ENCODE results near the gene FAM114A2. TPM values are rescaled to one million over a fixed set of nuclear protein-coding genes. Genes with fewer than 3 reads are reported as not detected.
"Not testable (repeated sequence)": the region's sequence is repeated elsewhere in the genome, so short reads cannot be mapped to it uniquely, and the experiment has no call there.

FAM114A2 gene
- total RNA-seq, 2 donors from 2014 or later, result 31.8 to 33.7 TPM

DNA sequence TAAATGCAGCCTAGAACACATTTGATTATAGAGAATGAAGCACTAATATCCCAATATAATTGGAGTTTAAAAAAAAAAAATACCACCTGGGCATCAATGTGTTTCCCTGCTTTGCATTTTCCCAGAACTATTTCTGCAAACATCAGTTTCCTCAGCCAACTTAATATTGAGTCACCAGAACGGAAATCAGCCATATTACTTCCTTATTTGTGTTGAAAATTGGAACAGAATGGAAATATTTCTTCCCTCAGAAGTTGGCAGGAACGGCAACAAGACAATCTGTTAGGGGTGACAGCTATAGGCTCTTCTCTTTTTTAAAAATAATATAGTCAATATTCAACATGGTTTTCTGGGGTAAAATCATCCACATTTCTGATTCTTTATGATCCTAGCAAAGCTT, 4.1 kb upstream of the FAM114A2 start:
- ATAC-seq (replicated peaks in 1 of 2) (no peak), DNase-seq (no peak)
- H3K36me3 Mint-ChIP-seq (ENCODE audit: insufficient read depth in 2 of 2), result peaks cover 6 to 8% of the 10 kb centered on the region in 2 donors
- H3K27ac Mint-ChIP-seq, result no peak overlapping the region
- peaks cover 55% of the 10 kb centered on the region for H3K4me1 Mint-ChIP-seq (ENCODE audit: low read depth)
- H3K9me3 Mint-ChIP-seq, result no peaks in the 10 kb centered on the region
- no peaks in the 10 kb centered on the region for H3K27me3 Mint-ChIP-seq (ENCODE audit: low read depth)
- no peak overlapping the region for H3K4me3 Mint-ChIP-seq

DNA sequence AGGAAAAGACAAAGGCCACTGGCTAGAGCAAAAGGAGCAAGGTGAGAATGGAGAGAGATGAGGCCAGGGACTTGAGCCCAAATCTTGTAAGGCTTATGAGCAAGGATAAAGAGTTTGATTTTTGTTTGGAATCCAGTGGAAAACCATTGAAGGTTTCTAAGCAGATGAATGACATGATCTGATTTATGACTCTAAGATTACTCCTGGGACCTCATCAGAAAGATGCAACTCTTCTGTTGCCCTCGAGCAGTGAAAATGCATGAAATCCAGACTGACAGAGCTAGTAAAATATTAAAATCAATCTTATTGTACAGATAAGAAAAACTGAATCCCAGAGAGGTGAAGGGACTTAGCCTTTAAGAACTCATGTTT, 734 bp upstream of the FAM114A2 start:
- Mint-ChIP-seq H3K4me1 (ENCODE audit: low read depth) (peaks cover 38% of the 10 kb centered on the region), H3K27ac (peak overlapping the region; percentile 98), H3K9me3 (no peaks in the 10 kb centered on the region), H3K4me3 (peak overlapping the region; percentile 92 to 96), H3K27me3 (ENCODE audit: low read depth) (no peaks in the 10 kb centered on the region), H3K36me3 (ENCODE audit: insufficient read depth in 2 of 2) (peaks cover 6 to 8% of the 10 kb centered on the region in 2 donors)
- no peak for DNase-seq
- ATAC-seq (replicated peaks in 1 of 2), result no peak

DNA sequence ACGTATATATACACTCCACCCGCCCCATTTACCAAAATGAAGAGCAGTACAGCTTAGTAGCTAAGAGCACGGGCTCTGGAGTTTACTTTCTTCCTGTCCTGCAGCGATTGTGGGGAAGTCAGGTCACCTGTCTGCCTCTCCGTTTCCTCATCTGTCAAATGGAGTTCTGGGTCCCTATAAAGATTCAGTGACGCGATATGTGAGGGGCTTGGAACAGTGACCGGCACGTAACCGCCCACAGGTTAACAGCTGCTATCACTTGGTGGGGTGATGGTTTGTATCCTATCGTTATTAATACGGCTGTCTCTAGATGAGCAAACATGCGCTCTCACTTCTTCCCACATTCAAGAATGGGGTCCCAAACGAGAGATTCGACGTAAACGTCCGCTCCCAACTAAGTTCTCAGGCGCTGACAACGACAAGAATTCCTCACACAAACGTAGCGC, 426 bp downstream of the FAM114A2 start:
- peaks cover 29% of the 10 kb centered on the region for H3K4me1 Mint-ChIP-seq (ENCODE audit: low read depth)
- peak overlapping the region; percentile 92 to 96 for H3K4me3 Mint-ChIP-seq
- H3K9me3 Mint-ChIP-seq, result no peaks in the 10 kb centered on the region
- H3K27ac Mint-ChIP-seq, result peak overlapping the region; percentile 98
- ATAC-seq (replicated peaks in 1 of 2), result peak; percentile 48 to 63
- H3K27me3 Mint-ChIP-seq (ENCODE audit: low read depth), result no peaks in the 10 kb centered on the region
- DNase-seq, result no peak
- peaks cover 6 to 8% of the 10 kb centered on the region in 2 donors for H3K36me3 Mint-ChIP-seq (ENCODE audit: insufficient read depth in 2 of 2)

DNA sequence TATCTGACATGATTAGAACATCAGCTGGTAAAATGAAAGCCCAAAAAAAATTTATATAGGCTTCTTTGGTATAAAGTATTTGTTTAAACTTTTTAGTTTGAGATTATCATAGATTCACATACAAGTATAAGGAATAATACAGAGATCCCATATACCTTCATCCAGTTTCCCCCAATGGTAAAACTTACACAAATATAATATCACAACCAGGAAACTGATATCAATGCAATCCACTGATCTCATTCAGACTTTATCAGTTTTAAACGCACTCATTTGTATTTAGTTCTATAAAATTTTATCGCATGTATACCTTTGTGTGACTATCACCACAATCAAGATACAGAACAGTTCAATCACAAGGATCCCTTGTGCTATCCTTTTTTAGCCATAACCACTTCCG, 3.8 kb downstream of the FAM114A2 start:
- no peak for ATAC-seq (replicated peaks in 1 of 2)
- H3K27me3 Mint-ChIP-seq (ENCODE audit: low read depth), result no peaks in the 10 kb centered on the region
- no peaks in the 10 kb centered on the region for H3K9me3 Mint-ChIP-seq
- no peak overlapping the region for H3K27ac Mint-ChIP-seq
- DNase-seq, result no peak
- H3K4me3 Mint-ChIP-seq, result no peak overlapping the region
- peaks cover 18% of the 10 kb centered on the region for H3K4me1 Mint-ChIP-seq (ENCODE audit: low read depth)
- peaks cover 6 to 10% of the 10 kb centered on the region in 2 donors for H3K36me3 Mint-ChIP-seq (ENCODE audit: insufficient read depth in 2 of 2)

DNA sequence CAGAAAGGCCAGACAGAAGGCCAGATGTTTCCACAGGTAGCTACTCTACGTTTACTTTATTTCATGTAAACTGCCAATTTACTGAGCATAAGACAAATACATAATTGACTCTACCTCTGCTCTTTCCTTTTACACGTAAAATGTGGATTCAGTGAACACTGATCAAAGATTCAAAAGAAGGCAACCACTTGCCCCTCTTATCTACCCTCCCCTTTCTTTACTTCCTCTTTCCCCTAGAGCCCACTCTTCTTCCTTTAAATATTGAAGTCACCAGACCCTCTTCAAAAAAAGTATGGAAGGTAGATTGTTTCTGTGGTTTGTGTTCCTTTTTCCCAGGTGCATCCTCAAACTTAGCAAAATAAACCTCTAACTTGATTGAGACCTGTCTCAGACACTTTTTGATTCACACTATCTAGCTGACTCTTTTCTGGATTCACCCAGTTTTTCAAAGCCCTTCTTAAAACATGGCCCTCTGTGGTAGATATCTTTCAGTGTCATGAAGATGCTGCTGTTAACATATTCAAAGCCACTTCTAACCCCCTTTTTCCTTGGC, 6.7 kb downstream of the FAM114A2 start:
- H3K36me3 Mint-ChIP-seq (ENCODE audit: insufficient read depth in 2 of 2), result peaks cover 2% of the 10 kb centered on the region in 2 donors
- H3K27ac Mint-ChIP-seq, result no peak overlapping the region
- no peak for ATAC-seq (replicated peaks in 1 of 2)

DNA sequence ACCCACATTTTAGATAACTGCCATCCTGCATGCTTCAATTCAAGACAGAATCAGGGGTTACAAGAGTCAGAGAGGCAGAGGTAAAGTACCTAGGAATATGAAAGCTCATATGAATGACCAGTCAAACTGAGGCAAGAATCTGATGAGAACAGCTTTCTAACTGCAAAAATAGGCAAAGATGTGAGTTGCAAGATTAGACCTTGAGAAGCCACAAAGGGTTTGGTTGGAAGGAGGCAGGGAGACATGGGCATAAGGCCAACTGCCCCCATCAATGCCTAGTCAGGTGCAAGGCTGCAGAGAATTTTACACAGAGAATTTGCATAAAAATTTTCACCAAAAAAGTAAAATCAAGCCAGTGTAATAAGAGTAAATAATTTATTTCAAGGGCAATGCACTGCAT, 12.8 kb downstream of the FAM114A2 start:
- DNase-seq, result no peak
- Mint-ChIP-seq H3K27ac (no peak overlapping the region), H3K36me3 (ENCODE audit: insufficient read depth in 2 of 2) (peaks cover 7 to 8% of the 10 kb centered on the region in 2 donors), H3K27me3 (ENCODE audit: low read depth) (no peaks in the 10 kb centered on the region), H3K4me1 (ENCODE audit: low read depth) (no peaks in the 10 kb centered on the region), H3K9me3 (no peaks in the 10 kb centered on the region), H3K4me3 (no peak overlapping the region)
- no peak for ATAC-seq (replicated peaks in 1 of 2)

More for the DNA sequence above, 6.7 kb downstream of the FAM114A2 start:
- H3K4me1 Mint-ChIP-seq (ENCODE audit: low read depth), result peaks cover 3% of the 10 kb centered on the region
- H3K4me3 Mint-ChIP-seq, result no peak overlapping the region
- DNase-seq, result no peak
- H3K9me3 Mint-ChIP-seq, result no peaks in the 10 kb centered on the region
- H3K27me3 Mint-ChIP-seq (ENCODE audit: low read depth), result no peaks in the 10 kb centered on the region

DNA sequence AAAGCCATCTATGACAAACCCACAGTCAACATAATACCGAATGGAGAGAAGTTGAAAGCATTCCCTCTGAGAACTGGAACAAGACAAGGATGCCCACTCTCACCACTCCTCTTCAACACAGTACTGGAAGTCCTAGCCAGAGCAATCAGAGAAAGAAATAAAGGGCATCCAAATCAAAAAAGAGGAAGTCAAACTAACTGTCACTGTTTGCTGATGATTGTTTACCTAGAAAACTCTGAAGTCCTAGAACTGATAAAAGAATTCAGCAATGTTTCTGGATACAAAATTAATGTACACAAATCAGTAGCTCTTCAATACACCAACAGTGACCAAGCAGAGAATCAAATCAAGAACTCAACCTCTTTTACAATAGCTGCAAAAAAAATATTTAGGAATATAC, 19.8 kb downstream of the FAM114A2 start:
- H3K27me3 Mint-ChIP-seq (ENCODE audit: low read depth); H3K4me3 Mint-ChIP-seq; DNase-seq; H3K9me3 Mint-ChIP-seq; ATAC-seq (replicated peaks in 1 of 2); H3K4me1 Mint-ChIP-seq (ENCODE audit: low read depth); H3K27ac Mint-ChIP-seq: not testable (repeated sequence)
- H3K36me3 Mint-ChIP-seq (ENCODE audit: insufficient read depth in 2 of 2), result peaks cover 24 to 42% of the 10 kb centered on the region in 2 donors

DNA sequence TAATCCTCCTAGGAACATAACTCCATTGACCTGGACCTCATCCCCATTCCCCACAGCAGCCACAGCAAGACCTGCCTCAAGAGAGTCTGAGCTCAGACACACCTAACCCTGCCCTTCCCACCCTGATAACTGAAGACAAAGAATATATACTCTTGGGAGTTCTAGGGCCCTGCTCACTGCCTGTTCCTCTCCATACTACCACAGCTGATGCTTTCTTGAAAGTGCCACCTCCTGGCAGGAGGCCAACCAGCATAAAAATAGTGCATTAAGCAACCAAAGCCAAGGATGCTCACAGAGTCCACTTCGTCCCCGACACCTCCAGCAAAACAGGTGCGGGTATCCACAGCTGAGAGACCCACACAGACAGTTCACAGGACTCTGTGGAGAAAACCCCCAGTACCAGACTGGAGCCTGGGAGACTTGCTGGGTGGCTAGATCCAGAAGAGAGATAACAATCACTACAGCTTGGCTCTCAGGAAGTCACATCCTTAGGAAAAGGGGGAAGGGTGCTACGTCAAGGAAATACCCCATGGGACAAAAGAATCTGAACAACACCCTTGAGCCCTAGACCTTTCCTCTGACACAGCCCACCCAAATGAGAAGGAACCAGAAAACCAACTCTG, 23.5 kb downstream of the FAM114A2 start:
- no peak overlapping the region for H3K27ac Mint-ChIP-seq
- ATAC-seq (replicated peaks in 1 of 2) (no peak), DNase-seq (no peak)
- no peaks in the 10 kb centered on the region for H3K27me3 Mint-ChIP-seq (ENCODE audit: low read depth)
- no peak overlapping the region for H3K4me3 Mint-ChIP-seq
- H3K36me3 Mint-ChIP-seq (ENCODE audit: insufficient read depth in 2 of 2), result peaks cover 21 to 30% of the 10 kb centered on the region in 2 donors
- H3K4me1 Mint-ChIP-seq (ENCODE audit: low read depth), result no peaks in the 10 kb centered on the region
- peaks cover 0 to 4% of the 10 kb centered on the region in 2 donors for H3K9me3 Mint-ChIP-seq

DNA sequence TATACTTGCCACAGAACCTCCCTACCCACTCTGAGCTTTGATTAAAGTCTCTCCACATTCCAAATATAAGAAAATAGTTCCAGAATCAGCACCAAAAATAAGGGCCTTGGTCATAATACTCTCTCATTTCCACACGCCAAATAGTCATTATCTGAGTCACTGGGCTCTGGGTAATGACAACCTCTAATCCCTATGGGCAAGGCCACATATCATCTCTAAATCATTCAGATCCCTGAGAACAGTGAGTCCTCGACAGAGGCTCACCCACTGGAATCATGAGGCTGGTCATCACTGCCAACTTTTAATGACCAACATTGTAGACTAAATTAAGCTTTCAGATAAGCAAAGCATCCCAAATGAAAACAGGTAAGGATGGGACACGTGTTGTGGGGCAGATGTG, 28.1 kb downstream of the FAM114A2 start:
- DNase-seq (no peak), ATAC-seq (replicated peaks in 1 of 2) (no peak)
- Mint-ChIP-seq H3K27me3 (ENCODE audit: low read depth) (no peaks in the 10 kb centered on the region), H3K4me1 (ENCODE audit: low read depth) (no peaks in the 10 kb centered on the region), H3K36me3 (ENCODE audit: insufficient read depth in 2 of 2) (peaks cover 7 to 8% of the 10 kb centered on the region in 2 donors), H3K4me3 (no peak overlapping the region), H3K9me3 (no peaks in the 10 kb centered on the region), H3K27ac (no peak overlapping the region)

DNA sequence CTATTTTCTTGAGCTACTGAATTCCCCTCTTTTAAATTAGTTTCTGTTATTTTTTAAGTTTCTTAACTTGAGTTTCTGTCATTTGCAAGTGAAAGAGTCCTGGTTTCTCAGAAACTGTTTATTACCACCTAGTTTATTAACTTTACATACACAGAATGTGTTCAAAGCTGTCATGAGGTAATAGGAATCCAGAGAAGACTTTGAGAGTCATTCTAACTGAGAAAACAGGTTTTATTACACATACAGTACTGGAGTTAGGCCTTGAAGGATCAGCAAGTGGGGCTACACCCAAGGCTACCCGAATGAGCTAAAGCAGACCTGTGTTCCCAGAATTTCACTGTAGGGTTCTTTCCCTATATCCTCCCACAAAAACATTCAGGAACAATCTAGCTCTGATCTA, 33.1 kb downstream of the FAM114A2 start:
- no peak for ATAC-seq (replicated peaks in 1 of 2)
- Mint-ChIP-seq H3K27me3 (ENCODE audit: low read depth) (no peaks in the 10 kb centered on the region), H3K4me3 (no peak overlapping the region), H3K4me1 (ENCODE audit: low read depth) (no peaks in the 10 kb centered on the region), H3K36me3 (ENCODE audit: insufficient read depth in 2 of 2) (peaks cover 0 to 4% of the 10 kb centered on the region in 2 donors), H3K27ac (no peak overlapping the region), H3K9me3 (no peaks in the 10 kb centered on the region)
- no peak for DNase-seq

DNA sequence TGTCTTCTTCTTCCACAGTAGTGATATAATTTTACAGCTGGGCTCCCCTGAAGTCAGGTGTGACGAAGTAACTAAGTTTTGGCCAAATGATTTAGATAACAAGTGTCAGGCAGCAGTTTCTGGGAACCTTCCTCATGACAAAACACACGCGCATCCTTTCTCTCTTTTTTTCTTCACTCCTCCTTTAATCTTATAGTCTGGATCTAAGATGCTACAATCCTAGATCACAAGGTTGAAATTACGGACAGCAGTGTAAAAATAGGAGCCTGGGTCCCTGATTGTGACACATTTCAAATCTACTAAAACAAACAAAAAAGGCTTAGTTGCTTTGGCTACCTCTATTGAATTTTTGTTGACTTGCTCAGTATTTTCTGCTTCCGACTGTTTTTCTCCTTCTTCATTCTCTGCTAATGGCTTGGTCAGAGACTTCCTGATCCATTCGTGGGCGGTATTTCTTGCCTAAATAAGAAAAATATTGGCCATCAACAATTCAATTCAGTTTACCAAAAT, 36.1 kb downstream of the FAM114A2 start:
- ATAC-seq (replicated peaks in 1 of 2) (no peak), DNase-seq (no peak)
- Mint-ChIP-seq H3K4me3 (no peak overlapping the region), H3K9me3 (no peaks in the 10 kb centered on the region), H3K4me1 (ENCODE audit: low read depth) (no peaks in the 10 kb centered on the region), H3K36me3 (ENCODE audit: insufficient read depth in 2 of 2) (peaks cover 5 to 13% of the 10 kb centered on the region in 2 donors), H3K27me3 (ENCODE audit: low read depth) (no peaks in the 10 kb centered on the region), H3K27ac (no peak overlapping the region)

DNA sequence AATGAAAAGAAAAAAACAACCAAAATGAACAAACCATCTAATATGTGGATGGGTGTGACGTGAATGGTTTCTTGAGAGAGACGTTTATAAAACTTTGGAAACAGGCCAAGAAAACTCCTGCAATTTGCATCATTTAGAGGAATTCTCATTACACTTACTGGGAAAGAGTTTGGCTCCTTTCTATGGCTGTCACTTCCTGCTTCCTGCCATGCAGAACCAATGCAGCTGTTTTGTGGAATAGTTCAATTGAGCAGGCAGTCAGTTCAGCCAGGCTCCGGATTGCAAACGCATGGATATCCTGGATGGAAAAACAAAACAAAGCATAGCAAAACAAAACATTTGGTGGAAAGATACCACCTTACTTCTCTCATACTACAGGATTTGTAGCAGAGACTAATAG, 36.6 kb downstream of the FAM114A2 start:
- H3K36me3 Mint-ChIP-seq (ENCODE audit: insufficient read depth in 2 of 2), result peaks cover 5 to 15% of the 10 kb centered on the region in 2 donors

DNA sequence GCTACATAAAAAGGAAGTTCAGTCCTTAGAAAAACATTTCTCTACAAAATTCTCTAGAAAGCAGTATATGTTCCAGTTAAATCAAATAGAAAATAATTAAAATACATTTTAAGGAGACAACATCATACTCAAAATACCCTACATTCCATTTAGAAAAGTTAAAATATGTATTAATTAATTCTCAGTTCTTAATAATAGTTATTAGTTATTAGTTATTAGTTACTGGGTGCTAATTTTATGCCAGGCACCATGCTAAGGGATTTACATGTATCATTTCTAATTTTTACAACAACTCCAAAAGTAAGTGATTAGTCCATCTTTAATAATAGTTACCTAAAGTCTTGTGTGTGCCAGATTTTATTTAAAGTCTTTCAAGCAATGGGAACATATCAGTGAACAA, 38.0 kb downstream of the FAM114A2 start:
- no peaks in the 10 kb centered on the region for H3K4me1 Mint-ChIP-seq (ENCODE audit: low read depth)

More for the DNA sequence above, 36.6 kb downstream of the FAM114A2 start:
- H3K4me3 Mint-ChIP-seq, result no peak overlapping the region
- ATAC-seq (replicated peaks in 1 of 2) (no peak), DNase-seq (no peak)
- no peak overlapping the region for H3K27ac Mint-ChIP-seq
- H3K27me3 Mint-ChIP-seq (ENCODE audit: low read depth), result no peaks in the 10 kb centered on the region
- no peaks in the 10 kb centered on the region for H3K9me3 Mint-ChIP-seq
- no peaks in the 10 kb centered on the region for H3K4me1 Mint-ChIP-seq (ENCODE audit: low read depth)

DNA sequence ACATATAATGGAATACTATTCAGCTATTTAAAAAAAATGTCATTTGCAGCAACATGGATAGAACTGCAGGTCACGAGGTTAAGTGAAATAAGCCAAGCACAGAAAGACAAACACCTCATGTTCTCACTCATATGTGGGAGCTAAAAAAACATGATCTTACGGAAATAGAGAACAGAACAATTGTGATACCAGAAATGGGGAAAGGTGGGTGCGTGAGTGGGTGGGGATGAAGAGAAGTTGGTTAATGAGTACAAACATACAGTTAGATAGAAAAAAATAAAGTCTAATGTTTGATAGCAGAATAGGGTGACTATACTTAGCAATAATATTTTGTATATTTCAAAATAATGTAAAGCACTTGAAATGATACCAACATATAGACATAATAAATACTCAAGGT, 38.7 kb downstream of the FAM114A2 start:
- no peak overlapping the region for H3K4me3 Mint-ChIP-seq
- no peaks in the 10 kb centered on the region for H3K4me1 Mint-ChIP-seq (ENCODE audit: low read depth)
- no peak overlapping the region for H3K27ac Mint-ChIP-seq
- no peaks in the 10 kb centered on the region for H3K27me3 Mint-ChIP-seq (ENCODE audit: low read depth)
- no peak for ATAC-seq (replicated peaks in 1 of 2)
- H3K9me3 Mint-ChIP-seq, result no peaks in the 10 kb centered on the region
- no peak for DNase-seq
- peaks cover 7 to 15% of the 10 kb centered on the region in 2 donors for H3K36me3 Mint-ChIP-seq (ENCODE audit: insufficient read depth in 2 of 2)

More for the DNA sequence above, 38.0 kb downstream of the FAM114A2 start:
- ATAC-seq (replicated peaks in 1 of 2) (no peak), DNase-seq (no peak)
- no peak overlapping the region for H3K27ac Mint-ChIP-seq
- peaks cover 7 to 15% of the 10 kb centered on the region in 2 donors for H3K36me3 Mint-ChIP-seq (ENCODE audit: insufficient read depth in 2 of 2)
- H3K4me3 Mint-ChIP-seq, result no peak overlapping the region
- H3K27me3 Mint-ChIP-seq (ENCODE audit: low read depth), result no peaks in the 10 kb centered on the region
- H3K9me3 Mint-ChIP-seq, result no peaks in the 10 kb centered on the region
